Myometrial cell (primary cell): ENCODE data around the gene PCP4L1. TPM values are rescaled to one million over a fixed set of nuclear protein-coding genes. Genes with fewer than 3 reads are reported as not detected.

ENCODE experiments used
- total RNA-seq: library from RNA; depleted of rRNA; stranded (reverse); fragments of >200 nt; gene quantifications from 2 replicates; pipeline ENCODE4 v1.2.3, GENCODE V29; 2015

The PCP4L1 gene
- total RNA-seq = not detected in 2 replicates

GRCh38 chr1:161258439-161259344, at the start of gene PCP4L1:
Gene PCP4L1 (plus strand): TSS chr1:161258745. CDS start chr1:161258975, 230 bp downstream.

GRCh38 chr1:161215076-161215475, 43.5 kb upstream of the PCP4L1 start, which contains the start of gene FCER1G:
Gene FCER1G (plus strand): TSS chr1:161215295. CDS start chr1:161215322, 27 bp downstream.

GRCh38 chr1:161225534-161226319, 32.8 kb upstream of the PCP4L1 start, which contains the start of gene TOMM40L:
Gene TOMM40L (plus strand): TSS chr1:161226060. CDS start chr1:161226490, 430 bp downstream.

GRCh38 chr1:161238039-161238473, 20.5 kb upstream of the PCP4L1 start, which contains the start of gene NR1I3:
Gene NR1I3 (minus strand): TSS chr1:161238203. CDS start chr1:161236565, 1,638 bp downstream.

GRCh38 chr1:161309868-161310267, 51.3 kb downstream of the PCP4L1 start, which contains the start of gene MPZ:
Gene MPZ (minus strand): TSS chr1:161309968. CDS start chr1:161309905, 63 bp downstream.

GRCh38 chr1:161314201-161314981, 55.8 kb downstream of the PCP4L1 start, which contains the start of gene SDHC:
Gene SDHC (plus strand): TSS chr1:161314381. CDS start chr1:161314406, 25 bp downstream.

Other genes with a start within 250 kb of the PCP4L1 start
- 0.53 and 0.86 TPM in 2 replicates for gene F11R, start 237.6 kb upstream of the PCP4L1 start, total RNA-seq
- 0.86 and 2.5 TPM in 2 replicates for gene TSTD1, start 219.8 kb upstream of the PCP4L1 start, total RNA-seq
- 65.7 and 69.8 TPM in 2 replicates for gene USF1, start 212.8 kb upstream of the PCP4L1 start, total RNA-seq
- gene ARHGAP30, start 188.9 kb upstream of the PCP4L1 start, total RNA-seq = not detected in 2 replicates
- under 0.01 and 1.4 TPM in 2 replicates for gene NECTIN4, start 169.2 kb upstream of the PCP4L1 start, total RNA-seq
- 2.5 and 4.0 TPM in 2 replicates for gene KLHDC9, start 160.4 kb upstream of the PCP4L1 start, total RNA-seq
- 36.3 and 83.5 TPM in 2 replicates for gene PFDN2, start 140.7 kb upstream of the PCP4L1 start, total RNA-seq
- gene NIT1, start 140.6 kb upstream of the PCP4L1 start, total RNA-seq = 43.8 and 61.1 TPM in 2 replicates
- gene DEDD, start 126.1 kb upstream of the PCP4L1 start, total RNA-seq = 31.4 and 31.9 TPM in 2 replicates
- gene UFC1, start 104.8 kb upstream of the PCP4L1 start, total RNA-seq = 90.9 and 113 TPM in 2 replicates
- 8.1 and 12.2 TPM in 2 replicates for gene USP21, start 99.2 kb upstream of the PCP4L1 start, total RNA-seq
- gene PPOX, start 92.3 kb upstream of the PCP4L1 start, total RNA-seq = 12.4 and 32.0 TPM in 2 replicates
- gene B4GALT3, start 81.2 kb upstream of the PCP4L1 start, total RNA-seq = 36.0 and 42.1 TPM in 2 replicates
- 9.5 and 14.5 TPM in 2 replicates for gene ADAMTS4, start 59.7 kb upstream of the PCP4L1 start, total RNA-seq
- gene NDUFS2, start 56.4 kb upstream of the PCP4L1 start, total RNA-seq = 134 and 138 TPM in 2 replicates
- gene FCER1G, start 43.5 kb upstream of the PCP4L1 start, total RNA-seq = not detected in 2 replicates
- gene APOA2, start 35.1 kb upstream of the PCP4L1 start, total RNA-seq = not detected in 2 replicates
- gene TOMM40L, start 32.7 kb upstream of the PCP4L1 start, total RNA-seq = 11.9 and 16.4 TPM in 2 replicates
- not detected in 2 replicates for gene NR1I3, start 20.5 kb upstream of the PCP4L1 start, total RNA-seq
- 3.5 and 20.9 TPM in 2 replicates for gene MPZ, start 51.2 kb downstream of the PCP4L1 start, total RNA-seq
- 41.8 and 122 TPM in 2 replicates for gene SDHC, start 55.6 kb downstream of the PCP4L1 start, total RNA-seq
- not detected in 2 replicates for gene CFAP126, start 109.1 kb downstream of the PCP4L1 start, total RNA-seq
- 0.86 and 2.1 TPM in 2 replicates for gene FCGR2A, start 246.7 kb downstream of the PCP4L1 start, total RNA-seq